Fibroblast of skin of abdomen (primary cell): ENCODE results near the gene PTPN14.
"Not testable (repeated sequence)": the region's sequence is repeated elsewhere in the genome, so short reads cannot be mapped to it uniquely, and the experiment has no call there.

ENCODE experiments used
- DNase-seq: peaks from one replicate; pipeline ENCODE4 v3.0.0-alpha.2; 2013

Gene PTPN14

GRCh38 chr1:214541206-214541605 is 10.2 kb downstream of the PTPN14 start:
- no peak for DNase-seq

DNA sequence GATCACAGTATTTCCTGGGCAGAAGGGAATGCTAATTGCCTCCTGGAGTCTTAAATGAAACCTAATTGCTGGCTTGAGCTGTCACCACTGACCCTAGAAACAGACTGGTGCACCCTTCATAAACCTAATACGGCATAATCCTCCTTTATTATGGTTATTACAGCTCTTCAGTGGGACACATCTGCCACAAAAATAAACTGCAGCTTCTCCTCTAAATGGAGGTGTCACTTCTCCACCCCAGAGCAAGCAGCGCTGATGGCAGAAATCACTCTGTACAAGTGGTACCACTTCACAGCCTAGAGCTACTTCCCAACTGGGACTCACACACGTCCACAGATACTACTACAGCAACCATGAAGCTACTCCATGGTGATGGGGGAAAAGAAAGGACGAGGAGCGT is 11.1 kb downstream of the PTPN14 start:
- DNase-seq: no peak

DNA sequence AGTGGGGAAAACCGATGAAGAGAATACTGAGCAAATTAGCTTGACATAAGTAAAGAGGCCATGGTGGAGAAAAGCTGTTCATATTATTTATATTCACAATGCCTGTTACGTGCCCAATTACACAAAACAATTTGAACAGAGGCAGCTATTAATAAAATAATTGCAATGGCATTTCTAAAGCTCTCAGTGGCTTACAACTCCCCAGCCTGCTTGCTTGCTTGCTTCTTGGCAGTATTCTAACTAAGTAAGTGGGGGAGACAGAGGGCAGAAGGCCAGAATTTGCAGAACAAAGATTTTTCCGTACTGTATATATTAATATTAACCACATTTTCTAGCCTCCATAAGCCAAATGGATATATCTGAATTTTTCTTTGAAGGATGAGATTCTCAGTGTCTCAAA is 12.9 kb downstream of the PTPN14 start:
- peak; percentile 32 for DNase-seq

DNA sequence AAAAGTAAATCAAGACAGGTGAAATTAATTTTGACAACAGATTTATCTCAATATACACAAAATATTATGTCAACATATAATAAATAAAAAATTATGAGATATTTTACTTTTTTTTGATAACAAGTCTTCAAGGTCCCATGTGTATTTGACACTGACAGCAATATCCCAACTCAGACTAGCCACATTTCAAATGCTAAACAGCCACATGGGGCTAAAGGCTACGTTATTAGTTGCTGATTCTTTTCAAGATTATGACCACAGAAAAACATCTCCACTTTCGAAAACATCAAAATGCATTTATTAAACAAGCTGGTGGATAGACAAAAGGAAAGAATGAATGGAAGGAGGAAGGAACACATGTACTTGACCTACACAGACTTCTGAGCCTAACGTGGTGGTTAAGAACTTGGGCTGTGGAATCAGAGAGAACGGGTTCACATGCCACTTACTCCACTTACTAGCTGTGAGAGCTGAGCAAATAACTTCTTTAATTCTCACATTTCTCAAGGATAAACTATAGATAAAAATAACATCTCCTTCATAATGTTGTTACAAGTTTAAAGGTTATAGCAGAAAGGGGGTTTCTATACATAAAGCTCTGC is 13.4 kb downstream of the PTPN14 start:
- no peak for DNase-seq

GRCh38 chr1:214537219-214537618 is 14.2 kb downstream of the PTPN14 start:
- peak; percentile 43 for DNase-seq

- no peak for DNase-seq
Observed at GRCh38 chr1:214532070-214532469, 19.3 kb downstream of the PTPN14 start.

DNA sequence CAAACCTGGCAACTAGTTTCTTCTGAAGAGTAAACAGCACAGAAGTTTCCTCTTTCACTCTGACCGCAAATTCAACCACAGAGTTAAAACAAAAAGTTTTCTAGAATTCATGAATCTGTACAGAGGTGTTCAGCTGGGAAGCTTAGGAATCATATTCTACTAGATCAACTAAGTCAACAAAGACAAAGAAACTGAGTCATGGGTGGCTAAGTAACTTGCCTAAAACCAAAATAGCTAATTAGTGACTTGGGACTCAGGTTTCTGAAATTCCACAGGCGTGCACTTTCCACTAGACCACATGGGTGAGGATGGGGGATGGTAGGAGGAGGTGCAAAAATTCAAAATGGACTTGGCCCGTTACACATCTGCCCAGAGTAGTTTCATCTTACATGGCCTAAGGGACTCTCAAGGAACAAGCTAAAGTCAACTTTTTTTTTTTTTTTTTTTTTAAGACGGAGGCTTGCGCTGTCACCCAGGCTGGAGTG is 25.8 kb downstream of the PTPN14 start:
- DNase-seq: peak; percentile 35

DNA sequence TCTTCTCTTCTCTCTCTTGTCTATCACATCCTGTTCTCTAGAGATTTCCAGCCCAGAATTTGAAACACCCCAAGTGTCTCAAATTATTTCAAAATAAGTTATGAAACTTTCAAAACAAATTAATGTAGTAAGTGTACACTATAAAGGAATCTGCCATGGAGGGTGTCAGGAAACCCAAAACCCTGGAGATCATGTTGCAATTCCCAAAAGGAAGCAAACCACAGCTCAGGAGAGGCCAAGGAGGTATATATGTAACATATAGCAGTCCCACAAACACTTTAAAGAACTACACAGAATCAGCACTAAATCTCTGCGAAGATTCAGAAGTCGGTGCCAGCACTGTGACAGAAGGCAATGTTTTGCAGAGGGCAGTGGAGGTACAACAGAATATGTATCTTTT is 26.6 kb downstream of the PTPN14 start:
- DNase-seq: peak; percentile 57

GRCh38 chr1:214523124-214523824 is 28.1 kb downstream of the PTPN14 start:
- no peak for DNase-seq

DNA sequence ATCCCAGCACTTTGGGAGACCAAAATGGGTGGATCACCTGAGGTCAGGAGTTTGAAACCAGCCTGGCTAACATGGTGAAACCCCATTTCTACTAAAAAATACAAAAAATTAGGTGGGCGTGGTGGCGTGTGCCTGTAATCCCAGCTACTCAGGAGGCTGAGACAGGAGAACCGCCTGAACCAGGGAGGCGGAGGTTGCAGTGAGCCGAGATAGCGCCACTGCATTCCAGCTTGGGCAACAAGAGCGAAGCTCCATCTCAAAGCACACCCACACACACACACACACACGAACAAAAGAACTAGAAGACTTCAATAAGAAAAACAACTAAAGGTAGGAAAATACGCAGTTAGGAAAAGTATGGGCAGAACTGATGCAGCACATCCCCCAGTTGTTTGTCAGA is 29.9 kb downstream of the PTPN14 start:
- DNase-seq: not testable (repeated sequence)

- no peak for DNase-seq
Observed at GRCh38 chr1:214520544-214521165, 30.7 kb downstream of the PTPN14 start.

- DNase-seq: peak; percentile 58
Observed at GRCh38 chr1:214518361-214518760, 33.0 kb downstream of the PTPN14 start.

DNA sequence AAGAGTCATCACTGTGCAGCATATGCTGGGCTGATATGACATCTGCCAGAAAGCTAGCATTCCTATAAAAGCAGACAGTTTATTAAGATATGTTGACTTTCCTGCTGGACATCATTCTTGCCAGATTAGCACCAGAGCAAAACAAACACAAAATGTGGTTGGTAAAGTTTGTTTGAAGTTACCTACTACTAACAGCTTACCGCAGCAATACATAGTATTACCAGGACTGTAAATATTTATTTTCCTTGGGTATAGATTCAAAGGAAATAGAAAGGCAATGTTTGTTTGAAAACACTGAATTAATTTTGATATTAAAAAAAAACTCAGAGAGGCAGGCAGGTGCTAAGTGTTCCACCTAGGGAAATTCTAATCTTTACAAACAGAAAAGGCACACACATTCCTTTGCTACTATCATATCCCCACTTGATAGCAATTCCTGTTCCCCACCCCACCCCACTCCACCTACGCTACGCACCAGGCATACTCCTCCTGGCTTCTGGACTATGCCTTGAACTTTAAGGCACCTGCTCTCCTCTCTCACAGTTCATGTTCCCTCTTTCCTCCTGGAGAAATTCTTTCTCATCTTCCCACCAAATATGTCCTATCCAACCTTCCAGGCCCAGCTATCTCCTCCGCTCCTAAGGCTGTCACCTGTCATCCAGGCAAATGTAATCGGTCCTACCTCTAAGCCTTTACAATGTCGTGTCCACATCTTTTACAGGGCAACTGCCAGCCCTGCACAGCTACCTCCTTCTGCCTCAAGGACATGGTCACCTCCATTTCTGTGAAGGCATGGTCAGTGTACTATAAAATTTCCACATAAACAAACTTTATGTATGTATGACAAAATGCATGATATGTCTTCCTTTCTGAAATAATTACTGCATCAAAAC is 34.7 kb downstream of the PTPN14 start:
- no peak for DNase-seq

DNA sequence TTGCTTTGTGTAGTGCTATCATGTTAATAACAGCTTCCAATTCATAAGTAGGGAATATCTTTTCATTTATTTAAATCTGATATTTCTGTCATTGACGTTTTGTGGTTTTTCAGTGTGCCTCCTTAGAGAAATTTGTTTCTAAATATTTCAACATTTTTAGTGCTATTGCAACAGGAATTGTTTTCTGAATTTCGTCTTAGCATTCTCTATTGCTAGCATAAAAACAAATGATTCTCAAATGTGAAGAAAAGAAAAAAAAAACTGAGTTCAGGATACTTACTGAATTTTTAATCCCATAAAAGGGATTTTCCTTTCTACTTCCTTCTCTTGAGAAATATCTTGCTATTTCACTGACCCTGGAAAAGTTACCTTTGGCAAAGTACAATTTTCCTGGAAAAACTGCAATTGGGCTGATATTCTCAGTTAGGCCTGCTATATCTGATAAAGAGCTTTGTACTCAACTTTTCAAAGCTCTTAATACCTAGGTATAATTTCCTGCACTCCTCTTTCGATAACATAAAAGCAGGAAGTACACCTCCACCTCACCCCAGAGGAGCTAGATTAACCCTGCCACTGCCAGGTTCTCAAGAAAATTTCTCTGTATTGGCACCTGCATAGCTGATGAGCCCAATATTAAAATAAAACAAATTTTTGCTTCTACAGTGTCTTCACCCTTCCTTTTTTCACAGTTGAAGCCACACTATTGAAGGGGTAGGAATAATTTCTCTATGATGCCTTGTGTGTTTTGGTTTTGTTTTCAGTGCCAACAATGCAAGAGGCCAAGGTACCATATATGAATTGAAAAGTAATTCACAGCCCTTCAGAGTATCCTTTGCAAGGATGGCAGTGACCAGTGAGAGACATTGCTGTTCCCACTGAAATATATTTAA is 35.6 kb downstream of the PTPN14 start:
- DNase-seq: no peak

GRCh38 chr1:214514819-214515383 is 36.5 kb downstream of the PTPN14 start:
- no peak for DNase-seq

DNA sequence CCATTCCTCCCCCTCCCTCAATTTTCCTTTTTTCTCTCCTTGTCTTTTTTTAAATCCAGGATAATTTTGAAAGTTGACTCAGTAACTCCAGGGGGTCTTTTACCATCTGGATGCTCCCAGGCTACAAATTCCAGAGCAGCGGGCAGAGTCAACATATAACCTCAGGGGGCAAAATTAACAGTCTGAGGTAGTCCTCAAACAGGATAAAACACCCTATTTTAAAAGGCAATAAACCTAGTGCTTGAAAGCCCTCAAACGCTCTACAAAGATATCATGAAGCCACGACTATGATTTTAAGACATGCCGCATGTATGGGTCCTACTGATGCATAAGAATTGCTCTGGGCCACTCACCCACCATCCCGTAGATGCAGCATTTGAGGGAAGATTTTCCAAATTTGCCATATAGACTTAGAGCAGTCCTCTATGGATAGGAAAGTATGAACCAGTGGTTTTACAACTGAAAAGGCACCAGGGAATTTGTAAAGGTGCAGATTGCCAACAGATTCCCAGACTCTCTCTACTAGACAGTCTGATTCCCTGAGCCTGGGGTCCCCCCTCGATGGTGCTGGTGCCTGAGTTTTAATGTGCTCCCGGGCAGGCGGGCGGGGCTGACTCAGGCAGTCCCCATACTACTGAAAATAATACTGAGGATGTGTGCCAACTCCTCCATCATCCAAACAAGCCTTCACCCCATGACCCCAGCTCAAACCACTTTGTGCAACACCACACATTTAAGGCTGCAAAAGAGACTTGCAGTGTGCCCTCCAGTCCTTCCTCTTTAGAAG is 37.2 kb downstream of the PTPN14 start:
- DNase-seq: peak; percentile 31

- DNase-seq: no peak
Observed at GRCh38 chr1:214513394-214513793, 38.0 kb downstream of the PTPN14 start.

GRCh38 chr1:214511639-214511998 is 39.8 kb downstream of the PTPN14 start:
- no peak for DNase-seq

GRCh38 chr1:214510914-214511638 is 40.3 kb downstream of the PTPN14 start:
- no peak for DNase-seq

DNA sequence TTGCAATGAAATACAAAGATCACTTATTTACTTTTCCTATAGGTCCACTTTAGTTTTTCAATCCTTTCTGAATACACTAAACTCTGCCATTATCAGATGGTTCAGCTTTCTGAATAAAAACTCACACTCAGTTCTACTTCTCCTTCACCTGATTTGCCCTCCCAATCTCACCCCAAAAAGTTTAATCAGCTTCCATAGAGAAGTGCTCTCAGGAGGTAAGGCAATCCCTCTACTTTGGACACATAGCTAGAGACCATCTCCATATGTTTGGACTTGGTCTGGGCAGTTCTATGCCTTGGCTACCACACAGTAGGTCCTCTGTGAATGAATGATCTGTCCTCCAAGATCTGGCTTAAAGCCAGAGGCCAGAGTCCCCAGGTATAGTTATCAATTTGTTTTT is 40.9 kb downstream of the PTPN14 start:
- no peak for DNase-seq
